OCI-LY3 (cell line): ENCODE results near the gene KIF5C.
A peak's percentile ranks its signal among the peaks of the same experiment; 100 is the strongest.

Experiments
- H2AFZ ChIP-seq: fragments of 200-600, 300-600 bp; shearing (Covaris generic); 2 replicates; pipeline ENCODE4 v1.6.0; 2014; ENCODE audit warnings: antibody characterized with exemption, low read depth, low read length
- H3K27ac ChIP-seq: fragments of 200-600, 300-600 bp; sonication (generic); 2 replicates; pipeline ENCODE4 v1.5.1; 2014; ENCODE audit warnings: mild to moderate bottlenecking, low read length, moderate library complexity, mixed read lengths
- H3K27me3 ChIP-seq: fragments of 200-600, 300-600 bp; sonication (generic); 2 replicates; pipeline ENCODE4 v1.6.1; 2014; ENCODE audit warnings: low read depth, low read length, mixed read lengths
- H3K36me3 ChIP-seq: fragments of 200-600, 300-600 bp; sonication (generic); replicated peaks from 2 replicates; pipeline ENCODE3; 2014; ENCODE audit warnings: low read depth, low read length, mixed read lengths
- H3K4me1 ChIP-seq: fragments of 300-600, 200-600 bp; sonication (generic); 2 replicates; pipeline ENCODE4 v1.6.1; 2014; ENCODE audit warnings: low read length, mixed read lengths
- H3K4me2 ChIP-seq: fragments of 200-600, 300-600 bp; sonication (generic); 2 replicates; pipeline ENCODE4 v1.6.1; 2014; ENCODE audit warnings: low read length, mixed read lengths
- H3K4me3 ChIP-seq: fragments of 300-600, 200-600 bp; sonication (generic); 2 replicates; pipeline ENCODE4 v1.5.1; 2014; ENCODE audit warnings: antibody characterized with exemption, mild to moderate bottlenecking, low read length, moderate library complexity
- H3K79me2 ChIP-seq: fragments of 300-600, 200-600 bp; shearing (Covaris generic); 2 replicates; pipeline ENCODE4 v1.6.1; 2014; ENCODE audit warnings: mild to moderate bottlenecking, low read length, mixed read lengths
- H3K9ac ChIP-seq: fragments of 300-600, 200-600 bp; shearing (Covaris generic); 2 replicates; pipeline ENCODE4 v1.6.0; 2014; ENCODE audit warnings: mild to moderate bottlenecking, low read length, moderate library complexity
- H3K9me3 ChIP-seq: fragments of 200-600, 300-600 bp; shearing (Covaris generic); 2 replicates; pipeline ENCODE4 v1.6.1; 2014; ENCODE audit warnings: low read length, mixed read lengths; ENCODE audit not compliant: insufficient read depth
- H4K20me1 ChIP-seq: fragments of 200-600, 300-600 bp; sonication (generic); 2 replicates; pipeline ENCODE4 v1.6.1; 2016; ENCODE audit warnings: low read length, mixed read lengths; ENCODE audit not compliant: insufficient read depth
- CTCF ChIP-seq: fragments of 200-600, 300-600 bp; sonication (generic); IDR thresholded peaks from 2 replicates; pipeline ENCODE4 v1.5.1; 2014; ENCODE audit warnings: antibody characterized with exemption, low read length, low read depth
- EZH2phosphoT487 ChIP-seq: fragments of 200-600 bp; shearing (Covaris generic); IDR thresholded peaks from 2 replicates; pipeline ENCODE4 v1.6.1; 2018; ENCODE audit warnings: antibody characterized with exemption, mixed run types, low read depth

Gene KIF5C

GRCh38 chr2:148967056-148967455 is 92.0 kb downstream of the KIF5C start:
- H3K4me1 ChIP-seq = peaks cover 14% of the 10 kb centered on the region
- no peak overlapping the region for H3K27ac ChIP-seq
- TF ChIP-seq CTCF (no peak), EZH2phosphoT487 (no peak)
- no peak overlapping the region for H3K4me2 ChIP-seq
- no peaks in the 10 kb centered on the region for H3K27me3 ChIP-seq
- no peaks in the 10 kb centered on the region for H4K20me1 ChIP-seq
- H3K4me3 ChIP-seq = no peak overlapping the region
- no peaks in the 10 kb centered on the region for H3K36me3 ChIP-seq
- no peaks in the 10 kb centered on the region for H3K9me3 ChIP-seq
- H3K79me2 ChIP-seq = no peaks in the 10 kb centered on the region
- no peak overlapping the region for H3K9ac ChIP-seq
- no peak overlapping the region for H2AFZ ChIP-seq

- no peak overlapping the region for H3K27ac ChIP-seq
- peak; percentile 23 for TF ChIP-seq CTCF
- TF ChIP-seq EZH2phosphoT487 = no peak
- no peak overlapping the region for H3K4me3 ChIP-seq
- peaks cover 14% of the 10 kb centered on the region for H3K4me1 ChIP-seq
- no peaks in the 10 kb centered on the region for H3K9me3 ChIP-seq
- no peaks in the 10 kb centered on the region for H3K79me2 ChIP-seq
- no peaks in the 10 kb centered on the region for H4K20me1 ChIP-seq
- no peak overlapping the region for H3K9ac ChIP-seq
- H2AFZ ChIP-seq = no peak overlapping the region
- no peaks in the 10 kb centered on the region for H3K36me3 ChIP-seq
- H3K27me3 ChIP-seq = no peaks in the 10 kb centered on the region
- no peak overlapping the region for H3K4me2 ChIP-seq
Measured at GRCh38 chr2:148967578-148967977, 92.6 kb downstream of the KIF5C start.

- no peak overlapping the region for H3K4me2 ChIP-seq
- no peaks in the 10 kb centered on the region for H4K20me1 ChIP-seq
- no peaks in the 10 kb centered on the region for H3K27me3 ChIP-seq
- no peak overlapping the region for H3K4me3 ChIP-seq
- no peaks in the 10 kb centered on the region for H3K36me3 ChIP-seq
- H3K9me3 ChIP-seq = no peaks in the 10 kb centered on the region
- no peak overlapping the region for H3K9ac ChIP-seq
- no peak overlapping the region for H3K27ac ChIP-seq
- no peak for TF ChIP-seq EZH2phosphoT487
- TF ChIP-seq CTCF = no peak
- H2AFZ ChIP-seq = no peak overlapping the region
- H3K4me1 ChIP-seq = peaks cover 14% of the 10 kb centered on the region
- H3K79me2 ChIP-seq = no peaks in the 10 kb centered on the region
Measured at GRCh38 chr2:148968301-148968700, 93.3 kb downstream of the KIF5C start.

GRCh38 chr2:148968776-148969319 is 93.8 kb downstream of the KIF5C start:
- Histone ChIP-seq H3K27ac (no peak overlapping the region), H3K36me3 (no peaks in the 10 kb centered on the region), H3K4me2 (no peak overlapping the region), H2AFZ (no peak overlapping the region), H4K20me1 (no peaks in the 10 kb centered on the region), H3K27me3 (no peaks in the 10 kb centered on the region), H3K4me1 (peaks cover 14% of the 10 kb centered on the region), H3K4me3 (no peak overlapping the region), H3K79me2 (no peaks in the 10 kb centered on the region), H3K9me3 (no peaks in the 10 kb centered on the region), H3K9ac (no peak overlapping the region)
- TF ChIP-seq CTCF = no peak
- TF ChIP-seq EZH2phosphoT487 = no peak
